Epithelial cell of proximal tubule (primary cell): ENCODE measurements around the gene CTNND2. TPM values are rescaled to one million over a fixed set of nuclear protein-coding genes. Genes with fewer than 3 reads are reported as not detected.

Source experiments
- DNase-seq: peaks from one replicate; pipeline ENCODE4 v3.0.0-alpha.2; 2011; ENCODE audit warnings: low read depth
- H3K4me3 ChIP-seq: 2 replicates; pipeline ENCODE4 v1.5.1; 2011; ENCODE audit warnings: low read depth, mild to moderate bottlenecking, low read length
- CTCF ChIP-seq: conservative IDR thresholded peaks from 2 replicates; pipeline ENCODE4 v1.5.1; 2012; ENCODE audit warnings: low read depth, mild to moderate bottlenecking, low read length
- total RNA-seq: library from RNA; depleted of rRNA; stranded (reverse); fragments of >200 nt; gene quantifications from 2 replicates; pipeline ENCODE4 v1.2.3, GENCODE V29; 2015

Gene CTNND2
- total RNA-seq, 1 donor from 2014 or later, result 0.12 TPM

- no peak overlapping the region for H3K4me3 ChIP-seq
- TF ChIP-seq CTCF, result no peak
- no peak for DNase-seq
These were observed 426.5 kb downstream of the CTNND2 start for GRCh38 chr5:11477786-11478185.

- DNase-seq, result no peak
- H3K4me3 ChIP-seq, result no peak overlapping the region
- TF ChIP-seq CTCF, result no peak
These were observed 427.4 kb downstream of the CTNND2 start for GRCh38 chr5:11476866-11477265.

DNA sequence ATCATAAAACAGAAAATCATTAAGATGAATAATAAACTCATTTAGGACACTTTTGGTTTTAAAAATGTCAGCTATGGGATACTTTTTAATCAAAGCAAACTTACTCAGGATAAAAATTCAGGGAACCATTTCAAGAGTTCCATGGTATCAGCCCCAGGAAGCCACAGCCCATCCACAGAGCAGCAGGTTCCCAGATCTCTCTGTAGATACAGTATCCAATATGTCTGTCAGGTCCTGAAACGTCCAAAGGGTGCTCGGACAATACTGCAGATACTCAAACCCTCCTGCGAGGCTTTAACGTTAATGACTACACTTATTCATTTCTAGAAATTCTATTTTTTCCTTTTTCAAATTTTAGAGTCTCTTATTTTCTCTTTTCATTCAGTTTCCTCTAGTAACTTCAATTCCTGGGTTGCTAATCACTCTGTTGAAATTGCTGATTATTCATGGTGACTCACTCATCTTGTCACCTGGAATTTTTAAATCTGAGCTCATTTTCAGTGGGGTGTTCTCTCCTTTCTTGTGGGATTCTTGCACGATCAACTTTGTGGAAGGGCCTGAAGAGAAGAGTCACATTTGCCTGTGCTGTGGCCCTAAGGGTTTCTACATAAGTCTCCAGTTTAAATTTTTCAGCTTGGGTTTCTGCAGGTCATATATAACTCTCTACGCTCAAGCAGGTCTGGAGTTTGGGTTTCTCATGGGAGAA lies 435.8 kb downstream of the CTNND2 start:
- peak; percentile 13 for DNase-seq
- H3K4me3 ChIP-seq, result no peak overlapping the region
- TF ChIP-seq CTCF, result no peak

DNA sequence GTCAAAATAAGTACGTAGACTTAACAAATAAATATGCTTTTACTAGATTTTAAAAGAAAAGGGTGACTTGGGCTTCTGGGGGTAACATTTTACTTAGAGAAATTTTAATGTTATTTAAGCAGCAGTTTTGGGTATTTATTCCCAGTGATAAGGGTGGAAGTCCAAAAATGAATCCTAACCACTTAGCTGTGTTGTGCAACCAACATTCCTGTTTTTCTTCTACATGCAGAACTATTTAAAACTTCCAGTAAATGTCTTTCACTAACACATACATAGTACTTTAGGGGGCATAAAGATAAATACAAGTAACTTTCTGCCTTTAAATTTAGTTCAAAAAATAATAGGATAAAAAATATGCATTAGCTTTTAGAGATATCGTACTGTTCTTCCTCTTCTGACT lies 436.7 kb downstream of the CTNND2 start:
- no peak overlapping the region for H3K4me3 ChIP-seq
- no peak for TF ChIP-seq CTCF
- no peak for DNase-seq

DNA sequence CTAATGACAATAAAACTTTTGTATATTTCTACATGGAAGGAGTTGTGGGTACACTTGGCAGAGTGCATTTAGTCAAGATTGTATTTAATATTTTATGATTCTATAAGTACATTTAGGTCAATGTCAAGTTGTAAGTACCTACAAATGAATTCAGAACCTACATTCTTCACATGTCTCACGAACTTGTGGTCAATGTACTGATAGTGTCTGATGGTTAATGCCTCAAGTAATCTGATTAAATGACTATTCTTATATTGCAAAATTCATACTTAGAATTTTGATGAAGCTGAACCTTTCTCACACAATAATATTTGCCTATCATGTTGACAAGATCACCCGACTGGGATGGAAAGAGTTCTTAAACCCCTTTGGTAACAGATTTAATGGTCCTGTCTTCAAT lies 444.5 kb downstream of the CTNND2 start:
- no peak for DNase-seq
- no peak overlapping the region for H3K4me3 ChIP-seq
- TF ChIP-seq CTCF, result no peak

DNA sequence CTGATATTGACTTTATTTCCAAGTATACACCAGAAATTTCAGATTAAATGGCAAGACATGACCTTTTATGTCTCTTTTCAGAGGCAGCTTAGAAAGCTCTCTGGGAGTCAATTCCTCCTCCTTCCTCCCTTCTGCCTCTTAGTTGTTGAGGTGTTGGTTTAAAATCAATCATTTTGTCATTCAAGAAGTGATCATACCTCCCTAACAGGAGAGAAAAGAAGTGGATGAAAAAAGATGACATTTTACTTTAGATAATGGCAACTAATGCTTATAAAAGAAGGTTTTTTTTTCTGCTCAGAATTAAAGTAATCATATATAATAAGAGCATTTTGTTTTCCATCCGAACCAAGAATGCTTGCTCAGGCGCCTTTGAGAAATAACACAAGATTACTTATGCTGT lies 448.7 kb downstream of the CTNND2 start:
- TF ChIP-seq CTCF, result no peak
- DNase-seq, result no peak
- H3K4me3 ChIP-seq, result no peak overlapping the region

GRCh38 chr5:11452852-11453251 lies 451.4 kb downstream of the CTNND2 start:
- no peak overlapping the region for H3K4me3 ChIP-seq
- TF ChIP-seq CTCF, result no peak
- no peak for DNase-seq
